Activated naive CD4-positive, alpha-beta T cell treated with anti-CD3 and anti-CD28 coated beads, Interleukin-2, amount 50 U/mL, for 72 hours (primary cell): ENCODE data around the gene HNRNPLL. TPM values are rescaled to one million over a fixed set of nuclear protein-coding genes. Genes with fewer than 3 reads are reported as not detected.
"Not testable (repeated sequence)": the region's sequence is repeated elsewhere in the genome, so short reads cannot be mapped to it uniquely, and the experiment has no call there.

Source experiments
- ATAC-seq, 2 donors: fragments of 150-1000 bp; cut with Tn5 transposase; 2 replicates each; pipeline ENCODE4 v1.10.0; 2021; ENCODE audit warnings: mild to moderate bottlenecking in 2 of 2, moderate library complexity in 2 of 2
- DNase-seq, 2 donors: peaks; one replicate each; pipeline ENCODE4 v3.0.0; 2021 to 2022; ENCODE audit warnings: low spot score in 2 of 2
- H3K27ac Mint-ChIP-seq, 2 donors: one replicate each; pipeline ENCODE4 v1.8.0; 2022; ENCODE audit warnings: mild to moderate bottlenecking in 2 of 2, mixed read lengths in 2 of 2
- H3K36me3 Mint-ChIP-seq, 2 donors: one replicate each; pipeline ENCODE4 v1.8.0; 2022; ENCODE audit warnings: mixed read lengths in 2 of 2
- H3K9me3 Mint-ChIP-seq, 2 donors: one replicate each; pipeline ENCODE4 v1.8.0; 2022; ENCODE audit warnings: mixed read lengths in 2 of 2
- total RNA-seq, 2 donors: library from RNA; stranded (reverse); gene quantifications; one replicate each; pipeline ENCODE4 v1.2.3, GENCODE V29; 2022

HNRNPLL gene
- 10 to 100 TPM; 49.1 to 61.8 TPM for total RNA-seq

- ATAC-seq (peak; percentile 87 to 90), DNase-seq (peak; percentile 97)
- no peaks in the 10 kb centered on the region for H3K9me3 Mint-ChIP-seq
- peaks cover 0 to 9% of the 10 kb centered on the region in 2 donors for H3K36me3 Mint-ChIP-seq
- peak within 1 kb of the TSS; percentile 89 to 92 for H3K27ac Mint-ChIP-seq
These were observed at the start of gene HNRNPLL for GRCh38 chr2:38602732-38603401. TSS of gene HNRNPLL (minus strand) at chr2:38602928. CDS start at chr2:38602626, 302 bp downstream.

DNA sequence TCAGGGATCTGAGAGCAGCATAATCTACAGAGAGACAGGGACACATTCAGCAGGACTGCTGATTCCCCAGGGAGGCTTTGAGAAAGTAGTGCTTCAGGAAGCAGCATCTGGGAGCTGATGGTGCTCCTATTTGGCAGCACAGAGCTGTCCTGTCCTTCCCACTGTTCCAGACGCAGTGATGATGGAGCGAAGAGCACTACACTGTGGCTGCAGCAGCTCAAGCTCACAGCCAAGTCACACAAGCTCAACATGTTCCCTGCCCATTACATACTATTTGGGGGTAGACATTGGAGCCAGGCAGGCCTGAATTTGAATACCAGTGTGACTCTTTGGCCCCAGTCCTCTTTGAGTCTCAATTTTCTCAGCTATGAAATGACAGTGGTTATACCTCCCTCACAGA is 48.0 kb upstream of the HNRNPLL start:
- ATAC-seq (no peak), DNase-seq (no peak)
- H3K9me3 Mint-ChIP-seq: peaks cover 4 to 16% of the 10 kb centered on the region in 2 donors
- H3K27ac Mint-ChIP-seq: no peak overlapping the region
- peaks cover 4 to 16% of the 10 kb centered on the region in 2 donors for H3K36me3 Mint-ChIP-seq

DNA sequence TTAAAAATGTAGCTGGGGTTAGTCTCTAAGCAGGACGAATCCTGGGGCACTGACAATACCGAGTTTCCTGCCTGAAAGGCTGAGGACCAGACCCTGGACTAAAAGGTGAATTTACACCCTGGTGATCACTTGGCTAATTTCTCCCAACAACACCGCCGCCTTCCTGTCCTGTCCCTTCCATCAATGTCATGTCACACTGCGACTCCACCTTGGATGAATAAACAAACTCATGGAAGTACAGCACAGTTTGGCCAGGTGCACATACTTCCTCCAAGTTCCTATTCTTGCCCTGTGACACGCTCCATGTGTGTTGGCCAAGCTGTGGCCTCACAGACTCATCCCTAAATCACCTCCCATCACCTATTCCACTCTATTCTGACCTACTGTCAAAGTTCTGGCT is 47.3 kb upstream of the HNRNPLL start:
- DNase-seq (no peak), ATAC-seq (no peak)
- Mint-ChIP-seq H3K27ac (no peak overlapping the region), H3K36me3 (peaks cover 4 to 15% of the 10 kb centered on the region in 2 donors), H3K9me3 (peaks cover 4 to 15% of the 10 kb centered on the region in 2 donors)

DNA sequence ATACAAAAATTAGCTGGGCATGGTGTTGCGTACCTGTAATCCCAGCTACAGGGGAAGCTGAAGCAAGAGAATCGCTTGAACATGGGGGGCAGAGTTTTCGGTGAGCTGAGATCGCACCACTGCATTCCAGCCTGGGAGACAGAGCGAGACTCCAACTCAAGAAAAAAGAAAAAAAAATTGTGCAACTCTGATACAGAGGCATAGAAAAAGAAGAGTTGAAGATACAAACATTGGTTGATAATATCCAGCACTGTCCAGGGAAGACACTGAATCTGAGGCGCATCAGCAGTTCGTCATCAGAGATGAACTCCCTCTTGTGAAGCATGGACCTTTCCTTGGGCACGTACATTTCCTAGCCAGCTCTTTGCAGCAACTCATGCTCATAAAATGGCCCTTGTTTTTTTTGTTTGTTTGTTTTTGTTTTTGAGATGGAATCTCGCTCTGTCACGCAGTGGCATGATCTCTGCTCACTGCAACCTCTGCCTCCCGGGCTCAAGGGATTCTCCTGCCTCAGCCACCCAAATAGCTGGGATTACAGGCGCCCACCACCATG is 46.5 kb upstream of the HNRNPLL start:
- DNase-seq (no peak), ATAC-seq (no peak)
- Mint-ChIP-seq H3K27ac (no peak overlapping the region), H3K9me3 (peaks cover 0 to 15% of the 10 kb centered on the region in 2 donors), H3K36me3 (peaks cover 0 to 15% of the 10 kb centered on the region in 2 donors)

- ATAC-seq (peak in 1 of 2 donors; percentile 24), DNase-seq (no peak)
- peaks cover 5 to 22% of the 10 kb centered on the region in 2 donors for H3K36me3 Mint-ChIP-seq
- H3K9me3 Mint-ChIP-seq: peaks cover 4 to 19% of the 10 kb centered on the region in 2 donors
- peak overlapping the region; percentile 20 to 58 for H3K27ac Mint-ChIP-seq
These were observed 45.5 kb upstream of the HNRNPLL start for GRCh38 chr2:38648107-38648761.

DNA sequence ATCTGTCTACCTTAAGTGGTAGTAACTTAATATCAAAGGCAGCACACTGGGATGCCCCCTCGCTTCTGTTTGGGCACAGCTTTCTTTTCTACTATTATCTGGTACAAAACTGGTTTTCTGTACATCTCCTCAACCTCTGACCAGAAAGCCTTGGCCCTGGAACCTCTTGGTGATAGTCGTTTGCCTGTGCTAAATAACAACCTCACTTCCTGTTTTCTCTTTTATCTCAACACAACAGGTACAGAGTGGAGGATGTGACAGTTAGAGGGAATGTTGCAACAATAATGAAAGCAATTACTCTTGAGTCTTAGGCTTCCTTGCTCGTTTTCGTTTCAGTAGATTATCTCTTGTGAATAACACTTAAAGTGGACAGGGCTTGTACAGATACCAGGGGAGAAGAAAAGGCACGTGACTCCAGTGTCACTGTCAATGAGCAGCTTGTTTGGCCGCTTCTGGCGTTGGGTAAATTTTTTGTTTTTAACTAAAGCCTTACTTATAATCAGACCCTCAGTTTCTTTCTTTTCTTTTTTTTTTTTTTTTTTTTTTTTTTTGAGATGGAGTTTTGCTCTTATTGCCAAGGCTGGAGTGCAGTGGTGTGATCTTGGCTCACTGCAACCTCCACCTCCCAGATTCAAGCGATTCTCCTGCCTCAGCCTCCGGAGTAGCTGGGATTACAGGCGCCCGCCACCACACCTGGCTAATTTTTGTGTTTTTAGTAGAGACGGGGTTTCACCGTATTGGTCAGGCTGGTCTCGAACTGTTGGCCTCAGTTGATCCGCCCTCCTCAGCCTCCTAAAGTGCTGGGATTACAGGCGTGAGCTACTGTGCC is 41.2 kb upstream of the HNRNPLL start:
- Mint-ChIP-seq H3K27ac (peak overlapping the region; percentile 81 to 93), H3K9me3 (peaks cover 4 to 18% of the 10 kb centered on the region in 2 donors), H3K36me3 (peaks cover 5 to 20% of the 10 kb centered on the region in 2 donors)
- DNase-seq: not testable (repeated sequence)
- peak; percentile 50 to 55 for ATAC-seq

DNA sequence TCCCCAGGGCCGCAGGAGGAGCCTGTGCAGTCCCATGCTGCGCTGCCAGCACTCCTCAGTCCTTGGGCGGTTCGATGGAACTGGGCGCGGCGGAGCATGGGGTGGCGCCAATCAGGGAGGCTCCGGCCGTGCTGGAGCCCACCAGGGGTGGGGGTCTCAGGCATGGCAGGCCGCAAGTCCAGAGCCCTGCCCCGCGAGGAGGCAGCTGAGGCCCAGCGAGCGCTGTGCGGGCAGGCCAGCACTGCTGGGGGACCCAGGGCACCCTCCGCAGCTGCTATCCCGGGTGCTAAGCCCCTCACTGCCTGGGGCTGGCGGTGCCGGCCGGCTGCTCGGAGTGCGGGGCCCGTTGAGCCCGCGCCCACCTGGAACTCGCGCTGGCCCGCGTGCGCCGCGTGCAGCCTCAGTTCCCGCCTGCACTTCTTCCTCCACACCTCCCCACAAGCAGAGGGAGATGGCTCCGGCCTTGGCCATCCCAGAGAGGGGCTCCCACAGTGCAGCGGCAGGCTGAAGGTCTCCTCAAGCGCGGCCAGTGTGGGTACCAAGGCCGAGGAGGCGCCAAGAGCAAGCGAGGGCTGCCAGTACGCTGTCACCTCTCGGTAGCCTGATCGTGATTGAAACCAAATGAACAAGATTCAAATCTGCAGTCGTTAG is 40.4 kb upstream of the HNRNPLL start:
- Mint-ChIP-seq H3K36me3 (peaks cover 5 to 13% of the 10 kb centered on the region in 2 donors), H3K27ac (peak overlapping the region; percentile 81 to 93), H3K9me3 (peaks cover 4 to 10% of the 10 kb centered on the region in 2 donors)
- DNase-seq (no peak), ATAC-seq (no peak)

DNA sequence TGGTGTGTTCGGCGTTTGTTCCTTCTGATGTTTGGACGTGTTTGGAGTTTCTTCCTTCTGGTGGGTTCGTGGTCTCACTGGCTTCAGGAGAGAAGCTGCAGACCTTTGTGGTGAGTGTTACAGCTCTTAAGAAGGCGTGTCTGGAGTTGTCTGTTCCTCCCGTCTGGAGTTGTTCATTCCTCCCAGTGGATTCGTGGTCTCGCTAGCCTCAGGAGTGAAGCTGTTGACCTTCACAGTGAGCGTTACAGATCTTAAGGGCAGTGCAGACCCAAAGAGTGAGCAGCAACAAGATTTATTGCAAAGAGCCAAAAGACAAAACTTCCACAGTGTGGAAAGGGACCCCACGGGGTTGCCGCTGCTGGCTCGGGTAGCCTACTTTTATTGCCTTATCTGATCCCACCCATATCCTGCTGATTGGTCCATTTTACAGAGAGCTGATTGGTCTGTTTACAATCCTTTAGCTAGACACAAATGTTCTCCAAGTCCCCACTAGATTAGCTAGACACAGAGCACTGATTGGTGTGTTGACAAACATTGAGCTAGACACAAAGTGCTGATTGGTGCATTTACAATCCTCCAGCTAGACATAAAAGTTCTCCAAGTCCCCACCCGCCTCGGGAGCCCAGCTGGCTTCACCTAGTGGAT is 39.8 kb upstream of the HNRNPLL start:
- H3K36me3 Mint-ChIP-seq, H3K27ac Mint-ChIP-seq, ATAC-seq, H3K9me3 Mint-ChIP-seq, DNase-seq: not testable (repeated sequence)

GRCh38 chr2:38636069-38636468 is 33.3 kb upstream of the HNRNPLL start:
- no peak for ATAC-seq
- H3K36me3 Mint-ChIP-seq: no peaks in the 10 kb centered on the region
- peaks cover 0 to 5% of the 10 kb centered on the region in 2 donors for H3K9me3 Mint-ChIP-seq
- DNase-seq: no peak
- no peak overlapping the region for H3K27ac Mint-ChIP-seq

DNA sequence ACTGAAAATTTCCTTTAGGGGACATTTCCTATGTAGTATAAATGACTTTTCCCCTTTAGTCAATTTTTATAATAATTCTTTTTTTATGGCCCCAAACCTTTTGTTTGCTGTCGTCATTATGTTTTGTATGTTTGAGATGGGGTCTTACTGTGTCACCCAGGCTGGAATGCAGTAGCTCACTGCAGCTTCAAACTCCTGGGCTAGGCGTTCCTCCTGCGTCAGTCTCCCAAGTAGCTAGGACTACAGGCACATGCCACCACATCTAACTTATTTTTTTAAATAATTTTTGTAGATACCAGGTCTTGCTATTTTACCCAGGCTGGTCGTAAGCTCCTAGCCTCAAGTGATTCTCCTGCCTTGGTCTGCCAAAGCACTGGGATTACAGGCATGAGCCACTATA is 32.4 kb upstream of the HNRNPLL start:
- no peak for DNase-seq
- H3K9me3 Mint-ChIP-seq: peaks cover 0 to 5% of the 10 kb centered on the region in 2 donors
- H3K36me3 Mint-ChIP-seq: no peaks in the 10 kb centered on the region
- H3K27ac Mint-ChIP-seq: no peak overlapping the region
- no peak for ATAC-seq

DNA sequence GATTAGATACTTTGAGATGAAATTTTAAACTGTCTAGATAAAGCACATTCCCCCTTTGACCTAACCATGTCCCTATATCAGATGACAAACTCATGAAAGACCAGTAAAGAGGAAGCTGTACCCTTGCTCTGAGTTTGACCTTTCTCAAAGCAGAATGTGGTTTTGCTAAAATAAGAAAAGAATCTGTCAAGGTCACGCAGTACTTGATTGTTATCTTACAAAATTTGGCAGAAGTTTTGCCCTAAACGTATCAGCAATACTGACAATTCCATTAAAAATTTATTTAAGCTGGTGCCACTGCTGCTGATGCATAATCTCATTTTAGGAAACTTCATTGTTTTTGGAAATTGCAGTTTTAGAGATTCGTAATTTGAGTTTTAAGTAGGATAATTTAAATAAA is 32.0 kb upstream of the HNRNPLL start:
- Mint-ChIP-seq H3K9me3 (peaks cover 0 to 5% of the 10 kb centered on the region in 2 donors), H3K36me3 (no peaks in the 10 kb centered on the region), H3K27ac (no peak overlapping the region)
- ATAC-seq (peak in 1 of 2 donors; percentile 44), DNase-seq (no peak)

- Mint-ChIP-seq H3K36me3 (no peaks in the 10 kb centered on the region), H3K27ac (no peak overlapping the region), H3K9me3 (peaks cover 0 to 5% of the 10 kb centered on the region in 2 donors)
- DNase-seq (no peak), ATAC-seq (no peak)
These were observed 31.2 kb upstream of the HNRNPLL start for GRCh38 chr2:38633895-38634294.

DNA sequence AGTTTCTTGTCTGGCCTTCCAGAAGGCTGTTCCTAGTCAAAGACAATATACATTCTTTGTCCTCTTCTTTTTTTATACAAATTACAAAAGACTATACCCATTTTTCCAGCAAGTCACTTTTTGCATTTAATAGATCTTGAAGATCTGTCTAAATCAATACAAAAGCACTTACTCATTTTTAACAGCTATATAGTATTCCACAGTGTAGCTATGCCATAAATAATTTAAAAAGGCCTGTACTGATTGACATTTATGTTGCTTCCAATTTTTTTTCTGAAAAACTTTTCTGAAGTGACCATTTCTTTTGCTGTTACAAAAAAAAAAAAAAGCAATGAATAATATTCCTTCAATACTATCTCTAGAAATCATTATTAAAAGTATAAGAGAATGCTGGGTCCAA is 30.3 kb upstream of the HNRNPLL start:
- H3K27ac Mint-ChIP-seq: no peak overlapping the region
- no peak for ATAC-seq
- H3K36me3 Mint-ChIP-seq: no peaks in the 10 kb centered on the region
- no peak for DNase-seq
- peaks cover 0 to 5% of the 10 kb centered on the region in 2 donors for H3K9me3 Mint-ChIP-seq

DNA sequence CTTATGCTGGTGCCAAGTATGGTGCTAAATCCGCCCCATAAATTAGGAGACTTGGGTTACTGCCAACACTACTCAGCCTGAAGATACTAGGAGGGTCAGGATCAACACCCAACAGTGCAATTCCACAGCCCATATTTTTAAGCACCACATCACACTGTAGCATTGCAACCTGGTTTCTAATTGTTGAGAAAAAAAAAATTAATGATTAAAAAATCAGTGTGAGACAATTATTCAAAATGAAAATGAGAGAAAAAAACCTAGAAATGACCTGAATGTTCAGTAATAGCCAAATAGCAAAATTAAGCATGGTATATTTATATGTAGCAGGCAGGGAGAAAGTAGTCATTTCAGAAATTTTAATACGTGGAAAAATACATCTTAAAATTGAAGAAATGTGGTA is 29.2 kb upstream of the HNRNPLL start:
- Mint-ChIP-seq H3K9me3 (peaks cover 0 to 3% of the 10 kb centered on the region in 2 donors), H3K27ac (no peak overlapping the region), H3K36me3 (no peaks in the 10 kb centered on the region)
- no peak for ATAC-seq
- DNase-seq: no peak

GRCh38 chr2:38629684-38630083 is 27.0 kb upstream of the HNRNPLL start:
- no peaks in the 10 kb centered on the region for H3K9me3 Mint-ChIP-seq
- no peak overlapping the region for H3K27ac Mint-ChIP-seq
- no peak for ATAC-seq
- no peaks in the 10 kb centered on the region for H3K36me3 Mint-ChIP-seq
- DNase-seq: no peak

DNA sequence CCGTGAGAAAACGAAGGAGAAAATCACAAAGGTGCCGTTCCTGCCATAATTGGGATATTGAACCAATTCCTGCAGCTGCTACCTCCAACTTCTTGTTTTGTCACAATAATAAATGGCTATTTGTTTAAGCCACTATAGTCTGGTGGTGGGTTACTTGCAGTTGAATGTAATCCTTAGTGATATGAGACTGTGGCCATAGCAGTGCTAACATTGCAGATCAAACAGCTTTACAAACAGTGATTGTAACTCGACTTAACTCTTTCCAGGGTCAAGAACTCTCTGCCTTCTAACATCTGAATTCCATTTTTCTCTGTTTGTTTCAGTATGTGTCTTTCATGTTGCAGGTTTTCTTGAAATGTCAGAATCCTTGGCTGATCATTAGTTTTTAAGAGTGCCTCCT is 24.7 kb upstream of the HNRNPLL start:
- no peak for ATAC-seq
- Mint-ChIP-seq H3K36me3 (no peaks in the 10 kb centered on the region), H3K9me3 (no peaks in the 10 kb centered on the region), H3K27ac (no peak overlapping the region)
- DNase-seq: no peak
